Stimulated activated CD4-positive, alpha-beta T cell treated with anti-CD3 and anti-CD28 coated beads, Interleukin-2, amount 100 ng/mL, for 24 hours (primary cell): ENCODE data around the gene EPHA3.

Experiments
- DNase-seq, 2 donors: peaks; one replicate each; pipeline ENCODE4 v3.0.0-alpha.2; 2020

The EPHA3 gene

DNA sequence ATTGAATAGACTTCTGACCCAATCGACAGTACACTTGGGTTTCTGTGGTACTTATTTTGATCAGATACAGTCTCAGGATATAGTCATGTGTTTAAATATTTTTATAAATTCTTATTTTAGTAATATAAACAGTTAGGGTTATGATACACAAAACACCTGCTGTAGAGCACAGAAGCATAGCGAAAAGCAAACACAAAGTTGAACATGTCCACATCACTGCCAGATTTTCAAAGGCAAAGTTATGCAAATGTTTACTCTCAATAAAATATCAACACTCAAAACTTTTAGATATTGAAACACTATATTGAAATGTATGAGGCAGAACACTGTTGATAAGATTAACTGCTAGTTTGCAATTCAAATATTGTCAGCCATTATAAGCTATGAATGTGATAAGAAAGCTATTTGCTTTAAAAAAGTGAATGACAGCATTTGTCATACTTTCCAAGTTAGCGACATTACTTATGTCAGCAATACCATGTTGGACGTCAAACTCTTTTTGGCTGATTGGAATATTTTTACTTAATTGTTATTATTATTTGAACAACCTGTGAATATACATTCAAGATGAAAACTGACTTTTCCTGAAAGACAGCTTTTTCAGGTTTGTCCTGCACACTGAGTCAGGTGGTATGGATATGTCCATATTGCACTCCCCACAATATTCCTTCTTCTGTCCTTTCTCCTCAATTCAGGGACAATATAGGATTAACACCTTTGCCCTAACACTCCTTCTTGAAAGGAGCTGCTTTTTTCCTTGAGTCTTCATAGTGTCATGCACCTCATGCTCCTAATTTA, 367.1 kb downstream of the EPHA3 start:
- no peak for DNase-seq

DNA sequence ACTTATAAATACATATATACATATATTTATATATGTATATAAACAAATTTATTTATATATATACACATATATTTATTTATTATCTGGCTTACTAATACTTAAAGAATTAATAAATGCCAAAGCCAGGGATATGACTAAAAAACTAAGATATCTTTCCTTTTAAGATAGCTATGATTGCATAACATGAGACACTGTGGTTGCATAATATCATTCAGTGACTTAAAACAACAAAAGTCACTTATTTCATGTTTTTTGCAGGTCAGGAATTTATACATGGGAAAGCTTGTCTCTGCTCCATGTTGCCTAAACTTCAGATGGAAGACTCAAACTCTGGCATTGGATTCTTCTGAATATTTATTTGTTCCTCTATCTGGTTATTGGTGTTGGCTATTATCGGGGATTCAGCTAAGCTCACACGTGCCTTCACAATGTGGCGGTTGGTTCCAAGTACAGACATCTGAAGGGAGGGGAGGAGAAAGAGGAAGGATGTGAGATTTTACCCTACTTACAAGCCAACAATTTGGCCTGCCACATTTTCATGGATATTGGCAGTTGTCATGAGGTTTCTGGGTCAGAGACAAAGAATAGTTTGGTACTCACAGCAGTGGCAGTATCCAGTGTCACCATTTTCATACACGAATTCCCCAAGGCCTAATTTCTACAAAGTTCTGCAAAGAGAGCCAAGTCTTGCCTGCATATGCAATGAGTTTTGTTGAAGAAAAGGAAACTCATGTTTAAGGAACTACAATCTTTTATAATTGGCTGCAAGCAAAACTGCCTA, 381.6 kb downstream of the EPHA3 start:
- DNase-seq = no peak

DNA sequence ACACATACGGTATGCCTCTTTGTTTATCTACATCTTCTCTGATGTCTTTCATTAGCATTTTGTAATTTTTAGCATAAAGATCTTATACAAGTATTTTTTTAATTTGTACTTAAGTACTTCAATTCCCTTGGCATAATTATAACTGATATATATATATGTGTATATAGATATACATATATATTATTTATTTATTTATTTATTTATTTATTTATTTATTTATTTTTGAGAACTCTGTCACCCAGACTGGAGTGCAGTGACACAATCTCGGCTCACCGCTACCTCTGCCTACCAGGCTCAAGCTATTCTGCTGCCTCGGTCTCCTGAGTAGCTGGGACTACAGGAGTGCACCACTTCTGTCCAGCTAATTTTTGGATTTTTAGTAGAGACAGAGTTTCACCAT, 382.7 kb downstream of the EPHA3 start:
- no peak for DNase-seq

DNA sequence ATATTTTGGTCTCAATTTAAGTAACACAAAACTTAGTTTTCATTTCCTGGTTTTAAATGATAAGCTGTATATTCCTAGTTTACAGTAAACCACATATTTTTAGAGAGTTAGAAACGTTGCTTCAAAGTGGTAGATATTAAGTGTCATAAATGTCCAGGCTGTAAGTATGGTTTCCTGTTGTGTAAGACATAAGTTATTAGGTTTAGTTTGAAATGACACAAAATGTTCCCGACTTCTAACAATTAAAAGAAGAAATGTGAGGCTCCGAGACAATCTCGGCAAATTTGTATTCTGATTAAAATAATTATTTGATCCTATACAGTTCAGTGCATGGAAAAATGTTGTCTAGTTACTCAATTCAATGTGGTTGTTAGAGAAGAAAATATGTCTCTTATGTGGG, 387.3 kb downstream of the EPHA3 start:
- no peak for DNase-seq

DNA sequence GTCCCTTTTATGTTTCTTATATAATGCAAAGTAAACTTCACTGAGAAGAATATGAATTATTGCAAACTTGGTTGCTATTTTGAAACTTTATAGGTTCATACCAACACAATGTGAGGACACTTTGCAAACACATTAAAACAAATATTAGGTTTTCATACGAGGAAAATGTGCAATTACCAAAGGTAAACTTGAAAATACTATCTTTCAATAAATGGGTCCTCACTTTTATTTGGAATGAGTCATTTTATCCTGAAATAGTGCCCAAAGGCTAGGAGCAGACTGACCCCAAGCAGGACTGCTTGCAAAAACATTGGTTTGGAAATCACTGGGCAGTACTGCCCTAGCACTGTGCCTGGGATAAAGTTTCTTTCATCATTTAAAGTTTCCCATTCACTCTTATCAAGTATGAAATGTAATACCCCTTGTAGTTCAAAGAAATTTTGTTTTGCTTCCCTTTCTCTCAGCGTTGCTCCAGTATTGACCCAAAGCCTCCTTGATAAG, 396.5 kb downstream of the EPHA3 start:
- no peak for DNase-seq

DNA sequence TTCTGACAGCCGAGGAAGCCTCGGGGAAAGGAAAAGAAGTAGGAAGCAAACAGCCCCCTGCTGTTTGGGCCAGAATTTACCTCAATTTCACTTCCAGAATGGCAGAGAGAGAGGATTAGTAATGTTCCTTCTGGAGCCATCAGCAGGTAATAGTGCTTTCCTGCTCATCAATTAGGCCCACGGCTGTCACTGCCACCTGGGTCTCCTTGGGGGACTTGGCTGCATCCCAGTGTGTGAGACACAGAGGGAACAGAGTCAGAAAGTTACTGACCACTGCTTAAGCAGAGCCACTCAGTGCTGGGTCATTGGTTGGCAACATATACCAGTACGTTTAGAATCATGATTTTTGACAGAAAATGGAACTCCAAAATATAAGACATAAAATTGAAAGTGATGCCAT, 397.0 kb downstream of the EPHA3 start:
- no peak for DNase-seq

DNA sequence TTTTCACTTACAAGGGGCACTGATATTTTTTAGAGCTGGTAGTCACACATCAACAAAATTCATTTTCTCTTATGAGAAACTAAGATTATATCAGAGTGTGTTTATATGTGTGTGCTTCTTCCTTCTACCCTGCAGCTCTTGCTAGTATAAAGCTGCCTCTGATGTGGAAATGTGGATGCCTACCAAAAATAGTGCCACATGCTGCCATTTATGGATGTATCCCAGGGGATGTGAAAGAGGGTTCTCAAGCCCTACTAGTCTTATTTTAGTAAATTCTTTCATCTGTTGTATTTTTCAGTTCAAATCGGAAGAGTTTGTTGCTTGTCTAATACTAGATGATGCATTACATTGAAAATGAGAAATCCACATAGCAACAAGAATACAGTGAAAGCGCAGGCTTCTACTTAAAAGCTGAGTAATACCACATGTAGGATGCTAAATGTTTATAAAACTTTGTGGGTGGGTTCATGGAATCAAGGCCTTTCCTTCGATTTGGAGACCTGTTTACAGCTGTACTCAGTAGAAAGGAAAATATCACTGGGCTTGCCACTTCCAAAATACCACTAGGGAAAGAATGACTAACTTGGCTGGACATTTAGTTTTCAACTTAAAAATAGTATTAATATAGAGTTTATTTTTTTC, 399.2 kb downstream of the EPHA3 start:
- DNase-seq = no peak

DNA sequence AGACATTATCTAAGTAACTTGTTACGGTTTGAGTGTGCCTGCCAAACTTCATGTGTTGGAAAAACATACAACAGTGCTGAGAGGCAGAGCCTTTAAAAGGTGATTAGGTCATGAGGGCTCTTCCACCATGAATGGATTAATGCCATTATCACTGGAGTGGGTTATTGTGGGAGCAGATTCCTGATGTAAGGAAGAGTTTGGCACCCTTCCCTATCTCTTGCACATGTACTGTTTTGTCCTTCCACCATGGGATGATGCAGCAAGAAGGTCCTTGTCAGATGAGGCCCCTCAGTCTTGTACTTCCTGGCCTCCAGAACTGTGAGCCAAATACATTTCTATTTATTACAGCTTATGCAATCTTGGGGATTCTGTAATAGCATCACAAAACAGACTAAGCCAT, 413.9 kb downstream of the EPHA3 start:
- DNase-seq = no peak

DNA sequence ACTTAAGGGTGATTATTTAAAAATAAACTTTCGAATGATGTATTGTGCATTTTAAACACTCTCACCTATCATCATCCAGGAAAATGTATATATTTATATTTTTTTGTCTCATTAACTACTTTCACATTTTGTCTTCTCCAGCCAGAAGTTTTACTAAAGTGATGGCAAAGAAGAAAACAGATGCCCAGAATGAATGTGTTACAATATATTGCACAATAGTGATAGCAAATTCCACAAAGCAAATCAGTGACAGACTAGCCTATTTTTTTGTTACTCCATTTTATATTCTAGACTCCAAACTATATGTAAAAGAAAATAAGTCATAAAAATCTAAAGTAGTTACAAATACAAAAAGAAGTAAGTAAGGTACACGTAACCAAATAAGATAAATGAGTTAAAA, 414.7 kb downstream of the EPHA3 start:
- DNase-seq = no peak

DNA sequence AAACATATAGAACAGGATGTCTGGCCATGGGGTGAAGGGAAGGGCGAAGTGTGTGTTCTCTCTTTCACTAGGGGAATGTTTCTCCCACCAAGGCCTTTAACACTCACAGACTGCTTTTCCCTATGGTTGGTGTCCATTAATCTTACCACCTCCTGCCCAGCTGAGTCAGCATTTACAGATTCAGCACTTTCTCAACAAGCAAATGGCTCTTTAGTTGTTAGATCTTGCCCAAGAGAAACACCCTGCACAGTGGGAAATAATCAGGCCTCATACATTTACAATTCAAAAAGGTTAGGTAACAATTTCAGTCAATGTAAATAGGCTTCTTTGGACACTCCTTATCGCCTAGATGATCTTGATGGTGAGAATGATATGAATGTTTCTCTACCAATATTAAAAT, 418.2 kb downstream of the EPHA3 start:
- no peak for DNase-seq

DNA sequence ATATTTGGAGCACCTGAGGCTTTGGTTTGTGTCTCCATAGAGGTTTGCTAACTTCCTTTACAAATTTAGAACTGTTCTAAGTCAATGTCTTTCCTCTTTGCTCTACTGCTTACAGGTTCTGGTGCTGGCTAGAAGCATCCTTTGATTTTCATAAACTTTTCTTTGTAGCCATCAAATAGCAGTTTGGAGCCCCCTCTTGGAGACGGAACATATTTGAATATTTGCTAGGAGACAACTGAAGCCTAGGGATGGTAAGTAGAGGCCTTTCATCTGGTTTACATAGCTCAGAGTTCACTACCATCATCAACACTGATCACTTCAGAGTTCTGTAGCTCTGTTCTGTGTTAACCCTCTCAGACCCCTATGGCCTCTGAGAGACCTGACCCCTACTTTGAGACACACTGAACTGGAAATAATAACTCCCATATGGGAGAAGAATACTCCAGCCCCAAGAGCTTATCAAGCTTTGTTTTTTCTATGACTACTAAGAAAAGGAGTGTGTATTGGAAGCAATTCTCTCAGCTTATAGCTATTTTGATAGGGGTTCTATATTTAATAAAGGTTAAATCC, 420.4 kb downstream of the EPHA3 start:
- DNase-seq = no peak
